ENCODE data around the gene RASGEF1B.

Gene RASGEF1B

DNA sequence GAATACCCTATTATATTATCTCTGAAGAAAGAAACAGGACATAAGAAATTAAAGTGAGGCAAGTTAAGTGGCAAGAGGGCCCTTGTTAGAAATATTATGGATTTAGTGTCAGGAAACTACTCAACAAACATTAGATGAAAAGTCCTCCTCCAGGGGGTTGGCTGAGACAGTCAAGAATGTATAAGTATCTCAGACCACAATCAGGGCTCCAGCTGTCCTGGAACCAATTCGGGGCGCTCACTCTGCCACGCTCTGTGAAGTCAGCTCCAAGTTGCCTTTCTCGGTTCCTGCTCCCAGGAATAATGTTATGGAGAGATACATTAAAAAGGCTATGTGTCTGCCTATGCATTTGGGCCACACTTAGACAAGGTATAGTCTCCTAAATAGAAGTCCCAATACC, 73.3 kb downstream of the RASGEF1B start:
- DNase-seq (ENCODE audit: low read depth in 3 of 3) = no peak

DNA sequence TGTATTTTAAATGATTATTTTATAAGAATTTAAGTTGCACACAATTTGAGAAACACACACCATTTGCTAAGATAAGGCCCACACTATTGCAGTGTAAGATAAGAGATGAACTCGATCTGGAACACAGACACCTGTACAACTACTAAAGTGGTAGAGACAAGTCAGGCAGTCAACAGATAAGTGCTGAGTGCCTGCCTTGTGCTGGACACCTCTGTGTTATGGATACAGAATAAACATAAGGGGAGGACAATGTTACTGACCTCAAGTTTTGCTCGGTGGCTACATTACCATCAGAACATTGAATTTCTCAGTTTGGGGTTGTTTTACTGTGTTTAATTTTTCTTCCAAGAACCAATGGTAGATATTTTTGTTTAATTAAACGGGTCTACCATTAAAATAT, 74.1 kb downstream of the RASGEF1B start:
- no peak for DNase-seq (ENCODE audit: low read depth in 3 of 3)

DNA sequence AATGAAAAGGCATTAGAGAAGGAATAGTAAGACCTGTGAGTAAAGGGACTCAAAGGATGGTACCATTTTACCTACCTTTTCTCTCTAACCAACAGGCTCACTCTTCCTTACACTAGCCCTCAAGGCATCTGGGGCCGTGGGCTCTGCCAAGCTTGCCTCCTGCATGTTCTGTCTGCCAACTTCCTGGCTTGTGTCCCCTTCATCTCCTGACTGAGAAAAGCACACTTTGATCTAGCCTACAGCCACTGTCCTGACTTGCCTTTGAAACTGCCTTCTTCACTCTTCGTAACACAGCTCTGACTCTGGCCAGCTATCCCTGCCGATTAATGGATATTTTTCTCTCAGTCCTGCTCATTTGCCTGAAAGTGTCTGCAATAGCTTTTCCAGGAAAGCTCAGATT, 76.5 kb downstream of the RASGEF1B start:
- no peak for DNase-seq (ENCODE audit: low read depth in 3 of 3)

DNA sequence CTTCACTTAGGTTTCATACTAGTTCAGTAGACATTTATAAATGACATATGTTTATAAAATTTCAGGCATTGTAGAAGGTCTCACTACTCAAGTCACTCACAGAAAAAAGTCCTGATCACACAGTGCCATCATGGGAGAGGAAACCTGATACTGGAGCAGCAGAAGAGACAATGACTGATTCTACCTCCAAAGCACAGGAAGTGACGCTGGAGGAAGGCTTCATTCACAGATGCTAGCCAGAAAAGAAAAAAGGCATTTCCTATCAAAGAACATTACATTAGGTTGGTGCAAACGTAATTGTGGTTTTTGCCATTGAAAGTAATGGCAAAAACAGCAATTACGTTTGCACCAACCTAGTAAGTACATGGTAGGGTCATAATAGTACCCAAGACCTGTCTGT, 79.5 kb downstream of the RASGEF1B start:
- no peak for DNase-seq (ENCODE audit: low read depth in 3 of 3)

DNA sequence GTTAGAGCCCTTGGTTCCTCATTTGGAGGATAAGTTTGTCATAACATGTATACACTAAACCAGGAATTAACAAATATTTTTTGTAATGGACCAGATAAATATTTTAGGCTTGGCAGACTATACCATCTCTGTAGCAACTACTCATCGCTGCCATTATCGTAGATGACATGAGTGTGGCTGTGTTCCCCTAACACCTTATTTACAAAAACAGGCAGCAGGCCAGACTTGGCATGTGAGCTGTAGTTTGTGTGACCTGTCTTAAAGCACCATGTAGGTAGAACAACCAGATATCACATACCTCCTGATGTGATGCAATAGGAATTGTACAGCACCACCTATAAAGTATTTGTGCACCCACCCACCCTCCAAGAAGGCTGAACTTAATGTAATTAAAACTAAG, 82.0 kb downstream of the RASGEF1B start:
- DNase-seq (ENCODE audit: low read depth in 3 of 3) = no peak

DNA sequence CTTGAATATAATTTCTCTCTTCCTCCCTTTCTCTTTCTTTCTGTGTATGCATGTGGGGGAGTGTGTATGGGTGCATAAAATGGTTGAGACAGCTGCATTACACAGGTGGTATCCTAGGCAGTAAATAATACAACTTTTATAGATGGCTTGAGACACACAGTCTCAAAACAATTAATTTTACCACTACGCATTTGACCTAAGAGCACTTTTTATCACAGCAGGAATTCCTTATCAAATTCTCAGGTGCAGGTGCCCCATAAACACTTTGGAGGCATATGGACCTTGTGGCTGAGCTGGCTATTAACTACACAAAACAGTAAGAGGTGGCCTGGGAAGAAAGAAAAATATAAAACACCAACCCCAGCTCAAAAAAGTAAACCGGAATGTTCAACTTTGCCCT, 91.3 kb downstream of the RASGEF1B start:
- no peak for DNase-seq (ENCODE audit: low read depth in 3 of 3)

DNA sequence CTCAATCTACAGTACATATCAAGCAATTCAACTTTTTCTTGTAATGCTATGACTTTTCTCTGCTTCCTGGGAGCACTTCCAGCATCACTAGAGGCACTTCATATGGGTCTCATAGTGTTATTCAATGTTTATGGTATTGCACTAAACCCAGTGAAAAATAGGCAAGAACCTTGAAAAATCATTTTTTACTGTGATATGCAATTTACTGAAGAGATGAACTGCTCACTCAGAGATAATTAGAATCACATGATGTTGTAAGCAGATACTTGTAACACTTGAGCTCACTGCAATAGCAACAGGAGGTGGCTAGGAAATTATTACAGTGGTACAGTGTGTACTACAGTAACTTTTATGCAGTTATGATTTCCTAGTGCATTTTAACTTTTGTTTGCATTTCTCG, 93.3 kb downstream of the RASGEF1B start:
- no peak for DNase-seq (ENCODE audit: low read depth in 3 of 3)

DNA sequence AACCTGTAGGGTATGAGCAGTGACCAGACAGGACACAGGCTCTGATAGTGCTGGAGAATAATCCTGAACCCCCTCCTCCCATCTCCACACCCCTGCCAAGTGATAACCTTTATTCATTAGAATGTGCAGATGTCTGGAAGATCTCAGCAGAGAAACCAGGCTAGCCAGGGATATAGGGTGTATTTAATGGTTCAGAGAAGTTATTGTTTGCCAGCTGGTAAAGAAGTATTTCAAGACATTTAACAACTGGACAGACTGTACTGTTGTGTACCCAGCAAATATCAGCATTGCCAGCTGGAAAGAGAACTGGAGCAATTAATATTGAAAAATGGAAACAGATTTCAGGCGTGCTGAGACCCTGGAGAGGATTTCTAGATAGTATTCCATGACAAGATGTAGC, 94.5 kb downstream of the RASGEF1B start:
- no peak for DNase-seq (ENCODE audit: low read depth in 3 of 3)

DNA sequence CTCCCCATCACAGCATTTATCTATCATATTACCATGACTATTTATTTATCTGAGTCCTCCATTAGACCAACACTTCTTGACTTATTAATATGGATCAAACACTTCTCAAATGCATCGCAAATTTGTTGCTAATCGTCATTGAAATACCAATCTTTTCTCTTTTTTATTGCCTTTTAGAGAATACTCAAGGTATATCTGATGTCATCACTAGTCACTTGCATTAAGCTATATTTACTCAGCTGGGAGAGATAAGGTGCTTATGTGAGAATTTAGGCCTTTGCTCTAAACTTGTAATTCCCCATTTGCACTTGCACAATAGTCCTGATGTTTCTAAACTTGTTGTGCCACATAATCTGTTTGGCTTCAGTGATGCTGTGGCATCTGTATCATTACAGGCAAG, 95.0 kb downstream of the RASGEF1B start:
- DNase-seq (ENCODE audit: low read depth in 3 of 3) = no peak

Measured in stimulated activated CD4-positive, alpha-beta T cell treated with anti-CD3 and anti-CD28 coated beads, TNF-alpha, amount 100 ng/mL, for 48 hours (primary cell).